ENCODE measurements around the gene DNAL1.

DNA sequence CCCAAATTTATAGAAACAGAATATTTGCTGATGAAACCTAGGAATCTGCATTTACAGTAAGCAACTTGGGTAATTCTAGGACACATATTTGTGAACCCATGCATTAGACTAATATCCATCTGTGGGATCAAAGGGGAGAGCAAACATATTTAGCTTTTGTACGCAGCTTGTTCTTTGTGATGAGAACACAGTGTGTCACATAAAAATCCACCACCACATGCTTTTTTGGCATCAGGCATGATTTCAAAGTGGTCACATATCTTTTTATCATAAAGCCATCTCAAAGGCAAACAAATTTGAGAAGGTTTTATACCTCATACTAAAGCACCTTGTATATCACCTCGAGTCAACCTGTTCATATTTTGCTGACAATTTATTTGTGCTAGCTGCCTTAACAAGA, 15.7 kb downstream of the DNAL1 start:
- TF ChIP-seq POLR2AphosphoS5 (IDR thresholded peaks at IDR 0.05; ENCODE audit: low read depth, low read length): no peak
- no peak for TF ChIP-seq POLR2A (IDR thresholded peaks at IDR 0.05; ENCODE audit: low read depth, low read length)
- TF ChIP-seq TAF1 (IDR thresholded peaks at IDR 0.05; ENCODE audit: low read depth, low read length): no peak
- TF ChIP-seq SPI1 (IDR thresholded peaks at IDR 0.05; ENCODE audit: low read depth, low read length): no peak

Measured in GM12891 (cell line).